GM19240 (cell line): ENCODE measurements around the gene CHCHD3.

ENCODE experiments used
- DNase-seq: peaks from one replicate; pipeline ENCODE4 v3.0.0; 2011; ENCODE audit warnings: low spot score; ENCODE audit not compliant: insufficient read length

CHCHD3 gene

GRCh38 chr7:133081599-133082389 lies at the start of gene CHCHD3:
Gene CHCHD3 (minus strand): TSS chr7:133082090. CDS start chr7:133081937, 153 bp downstream.
- DNase-seq, result peak; percentile 96

GRCh38 chr7:133130166-133130565 lies 48.3 kb upstream of the CHCHD3 start:
- DNase-seq, result no peak

DNA sequence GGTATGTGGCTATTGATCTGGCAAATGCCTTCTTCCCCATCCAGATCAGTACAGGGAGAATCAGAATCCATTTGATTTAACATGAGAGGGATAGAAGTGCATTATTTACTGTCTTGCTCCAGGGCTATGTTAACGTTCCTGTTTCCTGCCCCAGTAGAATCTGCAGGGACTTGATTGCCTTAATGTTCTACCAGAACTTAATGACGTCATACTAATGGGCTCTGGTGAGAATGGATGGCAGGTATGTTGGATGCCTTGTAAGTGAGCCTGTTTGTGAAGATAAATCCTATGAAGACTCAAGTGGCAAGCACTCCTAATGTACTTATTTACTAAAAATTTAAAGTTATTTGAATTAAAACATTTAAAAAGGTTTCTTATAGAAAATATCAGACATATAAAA lies 44.5 kb upstream of the CHCHD3 start:
- no peak for DNase-seq

- no peak for DNase-seq
Observed at GRCh38 chr7:133124974-133125373, 43.1 kb upstream of the CHCHD3 start.

DNA sequence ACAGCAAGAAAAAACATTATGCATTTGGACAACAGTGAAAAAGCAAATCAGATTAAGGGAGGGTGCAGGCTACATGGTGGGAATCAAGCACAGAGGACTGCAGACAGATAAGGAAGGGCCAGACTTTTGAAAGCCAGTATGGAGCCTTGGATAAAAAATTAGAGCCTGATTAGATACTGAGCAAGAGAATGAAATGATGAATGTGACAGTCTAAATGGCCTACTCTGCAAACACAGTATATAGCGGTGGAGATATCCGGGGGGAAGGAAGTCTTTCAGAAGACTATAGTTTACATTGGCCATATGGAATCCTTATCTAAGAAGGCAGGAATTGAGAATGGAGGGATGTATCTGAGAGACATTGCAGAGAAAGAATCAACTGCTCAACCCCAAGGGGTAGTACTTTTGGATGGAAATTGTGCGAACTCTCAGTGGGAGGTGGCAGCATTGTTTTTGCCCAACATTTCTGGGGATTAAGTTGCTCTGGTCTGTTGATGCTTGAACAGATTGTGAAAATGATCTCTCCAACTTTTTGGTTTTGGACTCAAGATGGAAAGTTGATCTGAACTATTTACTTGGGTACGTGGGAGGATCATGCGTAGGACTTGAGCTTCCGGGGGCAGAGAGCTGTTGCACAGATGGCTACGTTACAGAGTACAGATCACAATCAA lies 39.4 kb upstream of the CHCHD3 start:
- DNase-seq, result no peak

- no peak for DNase-seq
Observed at GRCh38 chr7:133119067-133119466, 37.2 kb upstream of the CHCHD3 start.

DNA sequence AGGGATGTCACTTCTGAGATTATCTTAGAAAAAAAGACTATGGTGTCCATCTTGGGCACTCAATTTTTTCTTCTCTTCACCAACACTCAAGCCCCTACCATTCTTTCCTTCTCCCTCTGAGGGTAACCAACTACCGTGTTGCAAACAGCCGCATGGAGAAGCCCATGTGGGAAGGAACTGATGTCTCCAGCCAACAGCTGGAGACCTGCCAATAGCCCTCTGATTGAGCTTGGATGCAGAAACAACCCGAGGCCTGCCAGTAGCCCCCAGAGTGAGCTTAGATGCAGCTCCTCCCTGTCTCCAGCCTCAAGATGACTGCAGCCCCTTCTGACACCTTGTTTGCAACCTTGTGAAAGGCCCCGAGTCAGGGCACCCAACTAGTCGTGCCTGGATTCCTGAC lies 36.4 kb upstream of the CHCHD3 start:
- no peak for DNase-seq

DNA sequence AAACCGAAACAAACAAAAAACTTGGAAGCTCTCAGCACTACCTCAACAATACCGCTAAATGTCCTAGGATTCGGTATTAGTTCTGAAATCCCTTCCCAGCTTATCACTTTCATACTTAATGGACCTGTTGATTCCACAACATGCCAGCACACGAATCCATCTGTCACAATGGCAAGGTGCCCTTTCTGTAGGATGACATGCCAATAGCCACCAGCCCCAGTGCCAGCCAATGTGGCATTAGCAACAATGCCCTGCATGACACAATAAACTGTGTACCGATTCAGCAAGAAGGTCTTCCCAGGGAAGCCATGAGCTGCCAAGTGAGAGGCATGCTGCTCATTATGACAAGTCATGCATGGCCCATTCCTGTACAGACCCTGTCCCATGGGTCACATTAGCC lies 35.6 kb upstream of the CHCHD3 start:
- DNase-seq, result no peak

GRCh38 chr7:133115596-133115995 lies 33.7 kb upstream of the CHCHD3 start:
- no peak for DNase-seq

DNA sequence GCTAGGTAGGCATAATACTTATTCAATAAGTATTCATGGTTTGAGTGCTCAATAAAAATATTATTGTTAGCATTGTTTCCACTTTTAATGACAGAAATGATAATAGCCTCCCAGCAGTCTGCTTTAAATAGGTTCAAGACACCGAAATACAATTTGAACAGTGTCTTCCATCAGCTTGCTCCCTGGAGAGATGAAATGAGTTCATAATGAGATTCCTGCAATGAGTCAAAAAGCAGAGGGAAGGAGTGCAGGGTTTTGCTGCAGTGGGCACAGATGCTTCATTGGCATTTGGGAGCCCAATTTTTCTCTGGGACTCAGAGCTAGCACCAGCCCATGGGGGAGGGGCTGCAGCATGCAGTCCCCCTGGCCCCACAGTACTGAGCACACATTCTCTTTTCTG lies 32.6 kb upstream of the CHCHD3 start:
- DNase-seq, result no peak

- DNase-seq, result no peak
Observed at GRCh38 chr7:133112976-133113375, 31.1 kb upstream of the CHCHD3 start.

DNA sequence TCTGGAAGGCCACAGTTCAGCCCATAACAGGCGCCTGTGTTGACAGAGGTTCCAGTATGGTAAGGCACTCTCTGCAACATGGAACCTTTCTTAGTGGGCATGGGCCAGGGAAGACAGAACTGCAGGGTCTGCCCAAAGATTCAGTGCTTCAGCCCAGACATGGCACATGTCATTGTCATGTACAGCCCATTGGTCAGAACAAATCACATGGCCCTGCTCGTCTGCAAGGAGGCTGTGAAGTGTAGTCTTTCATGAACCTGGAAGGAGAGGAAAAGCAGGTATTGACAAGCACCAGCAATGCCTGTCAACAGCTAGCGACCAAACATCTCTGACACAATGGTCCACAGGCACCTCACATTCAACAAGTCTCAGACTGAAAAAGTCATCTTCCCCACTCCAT lies 30.4 kb upstream of the CHCHD3 start:
- no peak for DNase-seq

DNA sequence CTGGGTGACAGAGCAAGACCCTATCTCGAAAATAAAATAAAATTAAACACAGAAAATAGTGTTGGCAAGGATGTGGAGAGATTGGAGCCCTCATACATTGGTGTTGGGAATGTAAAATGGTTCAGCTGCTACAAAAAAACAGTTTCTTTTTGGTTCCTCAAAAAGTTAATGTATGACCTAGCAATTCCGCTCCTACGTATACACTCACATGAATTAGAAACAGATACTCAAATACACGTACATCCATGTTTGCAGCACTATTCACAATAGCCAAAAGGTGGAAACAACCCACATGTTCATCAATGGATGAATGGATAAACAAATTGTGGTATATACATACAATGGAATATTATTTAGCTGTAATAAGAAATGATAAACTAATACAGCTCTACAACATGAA lies 28.4 kb upstream of the CHCHD3 start:
- no peak for DNase-seq

GRCh38 chr7:133109816-133110215 lies 27.9 kb upstream of the CHCHD3 start:
- no peak for DNase-seq

DNA sequence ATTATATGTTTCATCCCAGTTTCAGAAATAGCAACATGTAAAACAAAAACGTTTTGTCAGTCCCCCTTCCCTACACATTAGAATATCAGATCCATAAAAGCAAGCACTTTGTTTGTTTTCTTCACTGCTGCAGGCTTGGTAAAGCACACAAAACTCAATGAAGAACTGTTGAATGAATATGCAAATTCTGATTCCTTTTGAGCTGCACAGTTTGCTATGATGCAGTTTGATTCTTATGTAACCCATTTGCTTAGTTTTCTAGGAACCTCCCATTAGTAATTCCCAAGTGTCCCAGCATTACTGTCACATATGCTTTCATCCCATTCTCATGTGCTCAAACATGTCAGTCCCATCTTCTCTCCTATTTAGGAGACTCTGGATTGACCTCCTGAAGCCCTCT lies 26.1 kb upstream of the CHCHD3 start:
- DNase-seq, result no peak

DNA sequence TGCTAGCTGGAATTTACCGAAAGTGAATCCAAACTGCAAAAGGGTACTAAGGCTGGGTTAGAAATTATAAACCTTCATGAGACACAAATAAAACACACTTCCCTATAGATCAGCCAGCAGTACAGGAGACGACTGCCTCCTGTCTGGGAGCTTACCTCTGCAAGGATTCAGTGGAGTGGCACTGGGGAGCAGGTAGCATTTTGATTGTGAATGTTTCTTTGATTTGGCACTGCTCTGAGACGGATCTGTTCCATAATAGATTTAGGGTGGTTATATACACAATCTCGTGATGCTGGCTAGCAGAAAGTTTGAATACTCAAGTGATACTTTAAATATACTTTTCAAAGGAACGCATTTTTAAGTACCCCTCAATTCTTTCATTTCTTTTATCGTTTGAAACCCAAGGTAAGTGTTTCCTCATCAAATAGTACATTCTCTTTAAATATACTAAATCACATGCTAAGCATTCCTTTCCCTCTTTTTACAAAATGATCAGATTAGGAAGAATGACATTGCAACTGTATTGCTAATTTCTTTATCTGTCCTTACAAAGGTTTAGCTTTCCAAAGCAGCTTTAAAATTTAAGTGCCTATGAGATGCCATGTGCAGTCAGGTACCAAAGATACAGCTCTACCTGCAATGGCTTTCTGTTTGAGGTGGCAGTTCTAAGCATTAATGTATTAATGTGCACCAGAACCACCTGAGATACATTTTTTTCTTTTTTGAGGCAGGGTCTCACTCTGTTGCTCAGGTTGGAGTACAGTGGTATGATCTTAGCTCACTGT lies 20.6 kb upstream of the CHCHD3 start:
- DNase-seq, result no peak

DNA sequence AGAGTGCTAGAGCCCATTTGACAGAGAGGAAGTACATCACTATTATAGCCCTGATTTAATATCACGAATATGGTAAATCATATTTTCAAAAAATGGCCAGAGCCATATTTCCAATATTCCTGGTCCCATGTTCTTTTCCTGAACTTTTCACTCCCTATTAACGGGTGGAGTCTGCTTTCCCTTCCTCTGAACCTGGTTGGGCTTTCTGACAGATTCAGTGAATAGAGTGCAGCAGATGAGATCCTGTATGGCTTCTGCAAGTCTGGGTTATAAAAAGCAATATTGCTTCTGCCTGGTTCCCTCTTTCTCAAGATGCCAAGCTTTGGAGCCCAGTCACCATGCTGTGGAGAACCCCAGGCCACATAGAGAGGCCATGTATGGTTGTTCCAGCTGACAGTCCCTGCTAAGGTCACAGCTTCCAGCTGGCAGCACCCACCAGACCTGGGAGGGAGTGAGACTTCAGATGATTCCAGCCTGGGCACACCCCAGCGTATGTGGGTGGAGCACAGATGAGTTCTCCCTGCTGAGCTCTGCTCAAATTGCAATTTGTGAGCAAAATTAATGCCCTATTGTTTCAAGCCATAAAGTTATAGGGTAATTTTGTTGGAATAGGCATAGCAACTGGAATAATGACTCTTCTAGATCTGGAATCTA lies 17.9 kb upstream of the CHCHD3 start:
- DNase-seq, result no peak

GRCh38 chr7:133095119-133095671 lies 13.3 kb upstream of the CHCHD3 start:
- no peak for DNase-seq

DNA sequence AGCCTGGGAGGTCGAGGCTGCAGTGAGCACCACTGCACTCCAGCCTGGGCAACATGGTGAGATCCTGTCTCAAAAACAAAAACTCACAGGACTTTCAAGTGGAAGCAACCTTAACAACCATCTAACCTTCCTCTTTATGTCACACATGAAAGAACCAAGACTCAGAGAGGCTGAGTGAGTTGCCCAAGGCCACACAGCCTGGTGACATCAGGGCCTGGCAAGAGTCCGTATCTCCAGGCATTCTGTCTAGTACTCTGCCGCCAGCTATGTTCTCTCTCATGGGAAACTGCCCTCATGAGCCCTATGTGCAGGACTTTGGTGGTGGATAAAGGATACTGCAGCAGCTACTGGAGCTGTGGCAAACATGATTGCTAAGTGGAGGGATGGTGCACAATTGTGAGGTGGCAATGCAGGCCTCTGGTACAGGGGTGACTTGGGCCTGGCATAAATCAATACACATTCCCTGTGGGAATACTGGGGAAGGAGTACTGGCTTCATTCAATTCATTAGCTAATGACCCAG lies 10.1 kb upstream of the CHCHD3 start:
- DNase-seq, result no peak

DNA sequence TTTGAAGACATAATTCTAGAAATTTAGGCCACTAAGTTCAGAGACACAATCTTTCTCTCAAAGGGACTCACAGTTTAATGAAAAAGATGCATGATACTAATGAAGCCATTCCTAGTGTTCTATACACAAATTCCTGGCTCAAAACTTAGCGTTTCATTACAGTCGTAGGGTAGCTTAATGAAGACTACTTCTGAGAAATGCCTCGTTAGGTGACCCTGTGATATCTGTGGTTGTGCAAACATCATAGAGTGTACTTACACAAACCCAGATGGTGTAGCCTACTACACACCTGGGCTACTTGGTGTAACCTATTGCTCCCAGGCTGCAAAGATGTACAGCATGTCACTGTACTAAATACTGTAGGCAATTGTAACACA lies 488 bp upstream of the CHCHD3 start:
- no peak for DNase-seq

DNA sequence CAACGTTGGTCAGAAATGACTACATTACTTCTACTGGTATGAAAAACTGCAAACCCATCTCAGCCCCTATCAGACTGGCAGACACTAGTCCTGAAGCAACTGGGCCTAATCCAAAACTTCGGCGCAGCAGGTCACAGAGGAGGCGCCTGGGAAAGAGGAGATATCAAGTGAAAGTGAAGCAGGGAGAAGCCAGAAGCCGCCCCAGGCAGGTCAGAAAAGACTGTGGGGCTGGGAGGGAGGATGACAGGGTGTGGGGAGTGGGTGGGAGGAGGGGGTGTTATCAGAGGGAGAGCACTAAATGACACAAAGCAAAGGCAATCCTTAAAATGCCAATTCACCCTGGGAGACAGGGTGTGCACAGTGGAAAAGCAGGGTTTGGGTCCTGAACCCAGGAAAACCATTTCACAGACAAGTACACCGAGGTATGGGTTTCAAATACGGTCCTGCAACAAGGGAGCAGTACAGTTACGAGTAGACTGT lies 731 bp downstream of the CHCHD3 start:
- no peak for DNase-seq
